ENCODE results near the gene DHX40. TPM values are rescaled to one million over a fixed set of nuclear protein-coding genes. Genes with fewer than 3 reads are reported as not detected.

The DHX40 gene
- polyA plus RNA-seq, 4 donors = 9.6 to 32.2 (median 12.5) TPM

- Histone ChIP-seq H3K4me1 (ENCODE audit: control insufficient read depth in 3 of 3, insufficient read depth in 2 of 3, low read depth in 1 of 3, low read length in 2 of 3) (peaks cover 0 to 15% (median 2%) of the 10 kb centered on the region in 3 donors), H3K27ac (ENCODE audit: low read depth in 1 of 3, low read length in 2 of 3) (peak overlapping the region in 1 of 3 donors; percentile 99), H3K4me3 (ENCODE audit: low read depth in 1 of 3, low read length in 3 of 3) (no peak overlapping the region), H3K9me3 (ENCODE audit: control insufficient read depth in 2 of 2, insufficient read depth in 1 of 2, low read depth in 1 of 2, low read length in 1 of 2) (no peaks in the 10 kb centered on the region), H3K27me3 (ENCODE audit: control insufficient read depth in 3 of 3, insufficient read depth in 3 of 3, low read length in 3 of 3) (no peaks in the 10 kb centered on the region), H3K36me3 (ENCODE audit: control insufficient read depth in 3 of 3, insufficient read depth in 2 of 3, low read depth in 1 of 3, low read length in 3 of 3) (no peaks in the 10 kb centered on the region)
- 48 to 73% (median 57%) methylated on average over 1 of the region's 1 CpG for WGBS, 3 donors
- no peak for FAIRE-seq
- peak; percentile 16 to 53 for DNase-seq
Measured at GRCh38 chr17:59617156-59617732, 51.8 kb downstream of the DHX40 start.

- 0 to 1% (median 1%) methylated on average over 11 of the region's 11 CpGs for WGBS, 3 donors
- DNase-seq = no peak
- Histone ChIP-seq H3K4me3 (ENCODE audit: low read depth in 1 of 3, low read length in 3 of 3) (peak overlapping the region; percentile 90 to 100 (median 99)), H3K27me3 (ENCODE audit: control insufficient read depth in 3 of 3, insufficient read depth in 3 of 3, low read length in 3 of 3) (no peaks in the 10 kb centered on the region), H3K4me1 (ENCODE audit: control insufficient read depth in 3 of 3, insufficient read depth in 2 of 3, low read depth in 1 of 3, low read length in 2 of 3) (peaks cover 2 to 17% (median 5%) of the 10 kb centered on the region in 3 donors), H3K9me3 (ENCODE audit: control insufficient read depth in 2 of 2, insufficient read depth in 1 of 2, low read depth in 1 of 2, low read length in 1 of 2) (no peaks in the 10 kb centered on the region), H3K36me3 (ENCODE audit: control insufficient read depth in 3 of 3, insufficient read depth in 2 of 3, low read depth in 1 of 3, low read length in 3 of 3) (no peaks in the 10 kb centered on the region), H3K27ac (ENCODE audit: low read depth in 1 of 3, low read length in 2 of 3) (peak overlapping the region; percentile 92 to 99 (median 92))
- no peak for FAIRE-seq
Measured at GRCh38 chr17:59619035-59619297, 53.6 kb downstream of the DHX40 start.

GRCh38 chr17:59619298-59620063 lies 54.1 kb downstream of the DHX40 start, which contains the start of gene CLTC:
CLTC (plus strand) TSS chr17:59619895; CDS start chr17:59620132, 237 bp downstream.
- Histone ChIP-seq H3K4me3 (ENCODE audit: low read depth in 1 of 3, low read length in 3 of 3) (peak within 1 kb of the TSS; percentile 90 to 100 (median 99)), H3K27me3 (ENCODE audit: control insufficient read depth in 3 of 3, insufficient read depth in 3 of 3, low read length in 3 of 3) (no peaks in the 10 kb centered on the region), H3K27ac (ENCODE audit: low read depth in 1 of 3, low read length in 2 of 3) (peak within 1 kb of the TSS; percentile 92 to 99 (median 92)), H3K4me1 (ENCODE audit: control insufficient read depth in 3 of 3, insufficient read depth in 2 of 3, low read depth in 1 of 3, low read length in 2 of 3) (peaks cover 2 to 22% (median 5%) of the 10 kb centered on the region in 3 donors), H3K36me3 (ENCODE audit: control insufficient read depth in 3 of 3, insufficient read depth in 2 of 3, low read depth in 1 of 3, low read length in 3 of 3) (peaks cover 0 to 2% (median 0%) of the 10 kb centered on the region in 3 donors), H3K9me3 (ENCODE audit: control insufficient read depth in 2 of 2, insufficient read depth in 1 of 2, low read depth in 1 of 2, low read length in 1 of 2) (no peaks in the 10 kb centered on the region)
- WGBS, 3 donors = 0 to 1% (median 0%) methylated on average over 46 to 65 of the region's 65 CpGs
- peak; percentile 94 to 99 for DNase-seq
- no peak for FAIRE-seq

- Histone ChIP-seq H3K36me3 (ENCODE audit: control insufficient read depth in 3 of 3, insufficient read depth in 2 of 3, low read depth in 1 of 3, low read length in 3 of 3) (peaks cover 0 to 5% (median 0%) of the 10 kb centered on the region in 3 donors), H3K9me3 (ENCODE audit: control insufficient read depth in 2 of 2, insufficient read depth in 1 of 2, low read depth in 1 of 2, low read length in 1 of 2) (no peaks in the 10 kb centered on the region), H3K27me3 (ENCODE audit: control insufficient read depth in 3 of 3, insufficient read depth in 3 of 3, low read length in 3 of 3) (no peaks in the 10 kb centered on the region), H3K4me1 (ENCODE audit: control insufficient read depth in 3 of 3, insufficient read depth in 2 of 3, low read depth in 1 of 3, low read length in 2 of 3) (peaks cover 2 to 23% (median 5%) of the 10 kb centered on the region in 3 donors), H3K4me3 (ENCODE audit: low read depth in 1 of 3, low read length in 3 of 3) (peak overlapping the region; percentile 90 to 100 (median 99)), H3K27ac (ENCODE audit: low read depth in 1 of 3, low read length in 2 of 3) (peak overlapping the region; percentile 92 to 99 (median 92))
- DNase-seq (no peak), FAIRE-seq (no peak)
- 0 to 3% (median 0%) methylated on average over 12 to 13 of the region's 13 CpGs for WGBS, 3 donors
Measured at GRCh38 chr17:59620064-59620359, 54.6 kb downstream of the DHX40 start.

GRCh38 chr17:59620518-59621259 lies 55.3 kb downstream of the DHX40 start:
- H3K4me1 ChIP-seq (ENCODE audit: control insufficient read depth in 3 of 3, insufficient read depth in 2 of 3, low read depth in 1 of 3, low read length in 2 of 3) = peaks cover 2 to 23% (median 5%) of the 10 kb centered on the region in 3 donors
- no peaks in the 10 kb centered on the region for H3K27me3 ChIP-seq (ENCODE audit: control insufficient read depth in 3 of 3, insufficient read depth in 3 of 3, low read length in 3 of 3)
- H3K36me3 ChIP-seq (ENCODE audit: control insufficient read depth in 3 of 3, insufficient read depth in 2 of 3, low read depth in 1 of 3, low read length in 3 of 3) = peaks cover 0 to 6% (median 0%) of the 10 kb centered on the region in 3 donors
- no peaks in the 10 kb centered on the region for H3K9me3 ChIP-seq (ENCODE audit: control insufficient read depth in 2 of 2, insufficient read depth in 1 of 2, low read depth in 1 of 2, low read length in 1 of 2)
- peak; percentile 52 to 66 for DNase-seq
- H3K27ac ChIP-seq (ENCODE audit: low read depth in 1 of 3, low read length in 2 of 3) = peak overlapping the region in 2 of 3 donors; percentile 92 to 99
- peak overlapping the region; percentile 90 to 100 (median 99) for H3K4me3 ChIP-seq (ENCODE audit: low read depth in 1 of 3, low read length in 3 of 3)
- 0 to 2% (median 1%) methylated on average over 13 to 14 of the region's 14 CpGs for WGBS, 3 donors
- no peak for FAIRE-seq

- peak overlapping the region in 2 of 3 donors; percentile 23 to 24 for H3K4me3 ChIP-seq (ENCODE audit: low read depth in 1 of 3, low read length in 3 of 3)
- 18 to 26% (median 19%) methylated on average over 4 of the region's 4 CpGs for WGBS, 3 donors
- peaks cover 0 to 6% (median 0%) of the 10 kb centered on the region in 3 donors for H3K36me3 ChIP-seq (ENCODE audit: control insufficient read depth in 3 of 3, insufficient read depth in 2 of 3, low read depth in 1 of 3, low read length in 3 of 3)
- no peak for DNase-seq
- no peak overlapping the region for H3K27ac ChIP-seq (ENCODE audit: low read depth in 1 of 3, low read length in 2 of 3)
- peaks cover 3 to 18% (median 9%) of the 10 kb centered on the region in 3 donors for H3K4me1 ChIP-seq (ENCODE audit: control insufficient read depth in 3 of 3, insufficient read depth in 2 of 3, low read depth in 1 of 3, low read length in 2 of 3)
- no peaks in the 10 kb centered on the region for H3K27me3 ChIP-seq (ENCODE audit: control insufficient read depth in 3 of 3, insufficient read depth in 3 of 3, low read length in 3 of 3)
- FAIRE-seq = no peak
- H3K9me3 ChIP-seq (ENCODE audit: control insufficient read depth in 2 of 2, insufficient read depth in 1 of 2, low read depth in 1 of 2, low read length in 1 of 2) = no peaks in the 10 kb centered on the region
Measured at GRCh38 chr17:59621771-59622170, 56.4 kb downstream of the DHX40 start.

- no peak overlapping the region for H3K27ac ChIP-seq (ENCODE audit: low read depth in 1 of 3, low read length in 2 of 3)
- peaks cover 0 to 9% (median 0%) of the 10 kb centered on the region in 3 donors for H3K36me3 ChIP-seq (ENCODE audit: control insufficient read depth in 3 of 3, insufficient read depth in 2 of 3, low read depth in 1 of 3, low read length in 3 of 3)
- H3K27me3 ChIP-seq (ENCODE audit: control insufficient read depth in 3 of 3, insufficient read depth in 3 of 3, low read length in 3 of 3) = no peaks in the 10 kb centered on the region
- H3K9me3 ChIP-seq (ENCODE audit: control insufficient read depth in 2 of 2, insufficient read depth in 1 of 2, low read depth in 1 of 2, low read length in 1 of 2) = no peaks in the 10 kb centered on the region
- 35 to 52% (median 46%) methylated on average over 2 of the region's 2 CpGs for WGBS, 3 donors
- H3K4me3 ChIP-seq (ENCODE audit: low read depth in 1 of 3, low read length in 3 of 3) = no peak overlapping the region
- FAIRE-seq (no peak), DNase-seq (no peak)
- H3K4me1 ChIP-seq (ENCODE audit: control insufficient read depth in 3 of 3, insufficient read depth in 2 of 3, low read depth in 1 of 3, low read length in 2 of 3) = peaks cover 5 to 18% (median 13%) of the 10 kb centered on the region in 3 donors
Measured at GRCh38 chr17:59623151-59623550, 57.7 kb downstream of the DHX40 start.

- 84 to 93% (median 92%) methylated on average over 5 of the region's 5 CpGs for WGBS, 3 donors
- peaks cover 5 to 21% (median 13%) of the 10 kb centered on the region in 3 donors for H3K4me1 ChIP-seq (ENCODE audit: control insufficient read depth in 3 of 3, insufficient read depth in 2 of 3, low read depth in 1 of 3, low read length in 2 of 3)
- FAIRE-seq = no peak
Measured at GRCh38 chr17:59626756-59627155, 61.3 kb downstream of the DHX40 start.

More at GRCh38 chr17:59626756-59627155, 61.3 kb downstream of the DHX40 start:
- H3K27me3 ChIP-seq (ENCODE audit: control insufficient read depth in 3 of 3, insufficient read depth in 3 of 3, low read length in 3 of 3) = no peaks in the 10 kb centered on the region
- no peak for DNase-seq
- no peaks in the 10 kb centered on the region for H3K9me3 ChIP-seq (ENCODE audit: control insufficient read depth in 2 of 2, insufficient read depth in 1 of 2, low read depth in 1 of 2, low read length in 1 of 2)
- no peak overlapping the region for H3K4me3 ChIP-seq (ENCODE audit: low read depth in 1 of 3, low read length in 3 of 3)
- H3K36me3 ChIP-seq (ENCODE audit: control insufficient read depth in 3 of 3, insufficient read depth in 2 of 3, low read depth in 1 of 3, low read length in 3 of 3) = peaks cover 0 to 21% (median 0%) of the 10 kb centered on the region in 3 donors
- H3K27ac ChIP-seq (ENCODE audit: low read depth in 1 of 3, low read length in 2 of 3) = peak overlapping the region in 1 of 3 donors; percentile 9

Data from small intestine (tissue), 7 donors.